Neuronal stem cell (in vitro differentiated cells): ENCODE measurements around the gene CHAC1.

Experiments used
- DNase-seq: peaks from one replicate; pipeline ENCODE4 v3.0.0-alpha.2; 2013; ENCODE audit warnings: low spot score
- H2AFZ ChIP-seq: one replicate; pipeline ENCODE4 v1.6.1; 2013; ENCODE audit warnings: mild to moderate bottlenecking, low read length, inconsistent platforms
- H2AK5ac ChIP-seq: 2 replicates; pipeline ENCODE4 v1.6.1; 2013; ENCODE audit warnings: low read depth, mild to moderate bottlenecking, inconsistent platforms, low read length, moderate library complexity, mixed read lengths
- H2BK120ac ChIP-seq: 2 replicates; pipeline ENCODE4 v1.6.1; 2013; ENCODE audit warnings: low read depth, mild to moderate bottlenecking, inconsistent platforms, low read length, moderate library complexity, mixed read lengths
- H2BK12ac ChIP-seq: one replicate; pipeline ENCODE4 v1.6.1; 2013; ENCODE audit warnings: low read length, inconsistent platforms
- H2BK15ac ChIP-seq: 2 replicates; pipeline ENCODE4 v1.6.1; 2013; ENCODE audit warnings: mild to moderate bottlenecking, low read length, inconsistent platforms, mixed read lengths
- H2BK5ac ChIP-seq: one replicate; pipeline ENCODE4 v1.6.1; 2013; ENCODE audit warnings: inconsistent platforms, mild to moderate bottlenecking, low read length, moderate library complexity
- H3K14ac ChIP-seq: one replicate; pipeline ENCODE4 v1.6.1; 2013; ENCODE audit warnings: low read length, inconsistent platforms
- H3K18ac ChIP-seq: 2 replicates; pipeline ENCODE4 v1.6.1; 2013; ENCODE audit warnings: low read length, inconsistent platforms
- H3K23ac ChIP-seq: 2 replicates; pipeline ENCODE4 v1.6.1; 2013; ENCODE audit warnings: low read depth, mild to moderate bottlenecking, mixed read lengths, low read length, inconsistent platforms; ENCODE audit not compliant: poor library complexity
- H3K27ac ChIP-seq: replicated peaks from 3 replicates; pipeline ENCODE4 v1.5.1; 2013; ENCODE audit warnings: low read length, inconsistent platforms
- H3K27me3 ChIP-seq, 3 experiments: 2 replicates each; pipeline ENCODE4 v1.6.1; 2013; ENCODE audit warnings: low read length in 3 of 3, mild to moderate bottlenecking in 2 of 3, inconsistent platforms in 1 of 3, low read depth in 1 of 3, mixed read lengths in 1 of 3, moderate library complexity in 1 of 3; ENCODE audit not compliant: control insufficient read depth in 3 of 3, insufficient read depth in 3 of 3
- H3K36me3 ChIP-seq, 2 donors: replicated peaks in 1 of 2; 2 replicates each; pipeline ENCODE4 v1.6.1; 2013; ENCODE audit warnings: low read length in 2 of 2; ENCODE audit not compliant: control insufficient read depth in 2 of 2, insufficient read depth in 2 of 2
- H3K4ac ChIP-seq: 2 replicates; pipeline ENCODE4 v1.6.1; 2013; ENCODE audit warnings: inconsistent platforms, mild to moderate bottlenecking, low read length, moderate library complexity
- H3K4me1 ChIP-seq, 2 donors: 1 replicate in 1 of 2; 2 replicates in 1 of 2; pipeline ENCODE4 v1.6.1; 2013; ENCODE audit warnings: low read length in 2 of 2, low read depth in 1 of 2; ENCODE audit not compliant: control insufficient read depth in 2 of 2, insufficient read depth in 1 of 2
- H3K4me2 ChIP-seq: one replicate; pipeline ENCODE4 v1.6.1; 2013; ENCODE audit warnings: mild to moderate bottlenecking, low read length, inconsistent platforms; ENCODE audit not compliant: insufficient read depth, poor library complexity, severe bottlenecking
- H3K4me3 ChIP-seq, 2 donors: 2 replicates each; pipeline ENCODE4 v1.5.1; 2013; ENCODE audit warnings: low read length in 2 of 2, mild to moderate bottlenecking in 2 of 2, inconsistent platforms in 1 of 2, moderate library complexity in 1 of 2
- H3K79me1 ChIP-seq: one replicate; pipeline ENCODE4 v1.6.1; 2013; ENCODE audit warnings: low read depth, mild to moderate bottlenecking, inconsistent platforms, low read length, moderate library complexity
- H3K9ac ChIP-seq: one replicate; pipeline ENCODE4 v1.6.1; 2013; ENCODE audit warnings: mild to moderate bottlenecking, low read depth, low read length, inconsistent platforms; ENCODE audit not compliant: poor library complexity
- H3K9me3 ChIP-seq, 2 donors: replicated peaks in 1 of 2; 2 replicates each; pipeline versions ENCODE3 to v1.6.1; 2013; ENCODE audit warnings: low read length in 2 of 2, mild to moderate bottlenecking in 2 of 2, inconsistent platforms in 1 of 2, low read depth in 1 of 2, mixed read lengths in 1 of 2, moderate library complexity in 1 of 2; ENCODE audit not compliant: control insufficient read depth in 2 of 2, insufficient read depth in 1 of 2
- H4K8ac ChIP-seq: one replicate; pipeline ENCODE4 v1.6.1; 2013; ENCODE audit warnings: low read depth, mild to moderate bottlenecking, inconsistent platforms, low read length, moderate library complexity
- H4K91ac ChIP-seq: one replicate; pipeline ENCODE4 v1.6.1; 2013; ENCODE audit warnings: low read length, low read depth, mild to moderate bottlenecking, inconsistent platforms; ENCODE audit not compliant: poor library complexity
- WGBS, 2 donors: extraction: QIAGEN DNeasy Blood & Tissue Kit; methylation state at CpG; one replicate each; pipeline ENCODE4 v1.1.7; 2013; ENCODE audit warnings: missing lambda C conversion rate in 2 of 2, mixed read lengths in 1 of 2; ENCODE audit not compliant: insufficient read length in 2 of 2, insufficient replicate concordance in 1 of 2; ENCODE audit errors: extremely low coverage in 2 of 2; 5-methylcytosine and 5-hydroxymethylcytosine counted together

The CHAC1 gene

DNA sequence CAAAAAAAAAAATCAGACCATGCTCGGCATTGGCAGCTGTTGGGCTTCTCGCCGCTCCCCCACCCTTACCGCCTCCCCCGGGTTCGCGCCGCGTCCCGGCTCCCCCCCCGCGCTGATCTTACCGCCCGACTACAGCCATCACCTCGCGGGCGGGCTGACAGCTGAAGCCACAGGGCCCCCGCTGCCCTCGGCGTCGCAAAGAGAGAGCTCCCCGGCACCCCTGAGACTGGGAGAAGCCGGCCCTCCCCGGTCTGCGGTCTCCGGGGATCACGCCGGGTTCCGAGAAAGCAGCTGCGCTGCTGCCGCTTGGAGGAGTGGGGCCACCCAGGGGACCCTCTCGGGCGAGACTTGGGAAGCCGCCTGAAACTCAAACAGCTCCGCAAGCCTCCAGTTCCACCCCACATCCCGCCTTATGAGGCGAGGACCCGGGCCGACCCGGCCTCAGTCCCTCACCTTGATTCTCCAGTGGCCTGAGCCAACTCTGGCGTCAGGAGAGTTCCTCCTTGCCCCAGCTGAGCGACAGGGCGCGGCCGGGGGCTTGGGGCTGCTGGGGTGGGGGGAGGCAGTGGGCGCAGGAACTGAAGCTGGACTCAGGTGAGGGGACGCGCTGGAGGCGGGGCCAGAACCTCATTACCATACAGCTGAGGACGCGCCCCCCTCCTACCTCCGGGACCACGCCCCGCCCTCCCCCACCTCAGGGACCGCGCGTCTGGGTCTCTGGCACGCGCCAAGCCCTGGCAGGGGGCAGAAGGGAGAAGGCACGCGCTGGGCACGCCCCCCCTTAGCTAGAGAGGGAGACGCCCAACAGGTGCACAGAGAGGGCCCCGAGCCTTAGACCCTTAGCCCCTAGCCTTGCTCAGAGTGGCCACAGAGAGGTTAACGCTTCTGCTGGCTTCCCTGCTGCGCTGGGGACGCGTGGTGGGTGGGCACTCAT lies 25.1 kb upstream of the CHAC1 start:
- no peak for DNase-seq

DNA sequence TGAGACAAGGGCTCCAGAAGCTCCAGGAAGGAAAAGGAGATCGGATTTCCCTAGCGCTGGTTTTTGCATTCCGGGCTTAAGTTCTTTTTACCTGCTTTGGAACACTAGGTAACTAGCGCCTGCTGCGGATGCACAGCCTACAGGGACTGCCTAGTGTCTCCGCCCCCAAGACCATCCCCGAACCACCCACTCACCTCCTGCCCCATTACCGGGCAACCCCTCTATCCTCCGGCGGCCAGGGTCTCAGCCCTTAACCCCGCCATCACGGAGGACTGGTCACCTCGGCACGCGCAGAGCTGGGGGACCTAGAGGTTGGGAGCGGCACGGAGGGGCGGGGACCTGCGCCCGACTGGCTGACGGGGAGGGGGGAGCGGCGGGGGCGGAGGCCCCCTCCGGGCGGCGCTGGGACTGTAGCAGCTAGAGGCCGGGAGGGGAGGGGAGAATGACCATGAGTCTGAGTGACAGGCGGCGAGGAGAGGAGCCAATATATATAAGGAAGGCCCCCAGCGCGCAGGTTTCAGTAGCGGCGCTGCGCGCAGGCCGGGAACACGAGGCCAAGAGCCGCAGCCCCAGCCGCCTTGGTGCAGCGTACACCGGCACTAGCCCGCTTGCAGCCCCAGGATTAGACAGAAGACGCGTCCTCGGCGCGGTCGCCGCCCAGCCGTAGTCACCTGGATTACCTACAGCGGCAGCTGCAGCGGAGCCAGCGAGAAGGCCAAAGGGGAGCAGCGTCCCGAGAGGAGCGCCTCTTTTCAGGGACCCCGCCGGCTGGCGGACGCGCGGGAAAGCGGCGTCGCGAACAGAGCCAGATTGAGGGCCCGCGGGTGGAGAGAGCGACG lies 24.2 kb upstream of the CHAC1 start, which contains the start of gene DLL4:
DLL4 (plus strand) TSS at position 520 of the 839 bp plus-strand sequence. CDS start 329 bp downstream, outside the sequence.
- H4K91ac ChIP-seq = no peak within 1 kb of the TSS
- H2BK5ac ChIP-seq = peak within 1 kb of the TSS; percentile 40
- H2AFZ ChIP-seq = peak within 1 kb of the TSS; percentile 88
- H4K8ac ChIP-seq = no peak within 1 kb of the TSS
- peak within 1 kb of the TSS; percentile 82 for H3K23ac ChIP-seq
- peak within 1 kb of the TSS; percentile 91 for H3K4me2 ChIP-seq
- H3K9me3 ChIP-seq = peaks cover 0 to 3% of the 10 kb centered on the region in 2 donors
- H3K27me3 ChIP-seq = peaks cover 49 to 94% (median 89%) of the 10 kb centered on the region in 3 experiments
- H3K27ac ChIP-seq = no peak within 1 kb of the TSS
- no peaks in the 10 kb centered on the region for H3K36me3 ChIP-seq
- peaks cover 32 to 51% of the 10 kb centered on the region in 2 donors for H3K4me1 ChIP-seq
- WGBS, 2 donors = no CpG with 5 or more reads among the region's 71 CpGs
- H3K9ac ChIP-seq = peak within 1 kb of the TSS; percentile 66
- H2BK120ac ChIP-seq = no peak within 1 kb of the TSS
- no peak within 1 kb of the TSS for H2BK15ac ChIP-seq
- no peak for DNase-seq
- H3K79me1 ChIP-seq = no peaks in the 10 kb centered on the region
- H3K4ac ChIP-seq = no peak within 1 kb of the TSS
- H3K4me3 ChIP-seq = peak within 1 kb of the TSS; percentile 37 to 73
- H3K14ac ChIP-seq = no peak within 1 kb of the TSS
- peak within 1 kb of the TSS; percentile 59 for H3K18ac ChIP-seq
- H2BK12ac ChIP-seq = peak within 1 kb of the TSS; percentile 48
- peak within 1 kb of the TSS; percentile 14 for H2AK5ac ChIP-seq

More for the DNA sequence above, 25.1 kb upstream of the CHAC1 start:
- H3K9me3 ChIP-seq = peaks cover 0 to 3% of the 10 kb centered on the region in 2 donors
- peak overlapping the region; percentile 91 for H3K4me2 ChIP-seq
- H3K27me3 ChIP-seq = peaks cover 49 to 98% (median 97%) of the 10 kb centered on the region in 3 experiments
- H3K18ac ChIP-seq = peak overlapping the region; percentile 73
- H3K23ac ChIP-seq = peak overlapping the region; percentile 61
- peak overlapping the region; percentile 14 for H2AK5ac ChIP-seq
- H2BK15ac ChIP-seq = no peak overlapping the region
- H4K91ac ChIP-seq = no peak overlapping the region
- H3K36me3 ChIP-seq = no peaks in the 10 kb centered on the region
- H3K27ac ChIP-seq = no peak overlapping the region
- no peaks in the 10 kb centered on the region for H3K79me1 ChIP-seq
- peak overlapping the region; percentile 35 to 44 for H3K4me3 ChIP-seq
- H2BK12ac ChIP-seq = no peak overlapping the region
- H3K4me1 ChIP-seq = peaks cover 32 to 51% of the 10 kb centered on the region in 2 donors
- H2BK5ac ChIP-seq = no peak overlapping the region
- H2BK120ac ChIP-seq = no peak overlapping the region
- H4K8ac ChIP-seq = no peak overlapping the region
- no peak overlapping the region for H3K14ac ChIP-seq
- no CpG with 5 or more reads among the region's 68 CpGs for WGBS, 2 donors
- peak overlapping the region; percentile 12 for H3K9ac ChIP-seq
- H3K4ac ChIP-seq = no peak overlapping the region
- peak overlapping the region; percentile 61 for H2AFZ ChIP-seq

DNA sequence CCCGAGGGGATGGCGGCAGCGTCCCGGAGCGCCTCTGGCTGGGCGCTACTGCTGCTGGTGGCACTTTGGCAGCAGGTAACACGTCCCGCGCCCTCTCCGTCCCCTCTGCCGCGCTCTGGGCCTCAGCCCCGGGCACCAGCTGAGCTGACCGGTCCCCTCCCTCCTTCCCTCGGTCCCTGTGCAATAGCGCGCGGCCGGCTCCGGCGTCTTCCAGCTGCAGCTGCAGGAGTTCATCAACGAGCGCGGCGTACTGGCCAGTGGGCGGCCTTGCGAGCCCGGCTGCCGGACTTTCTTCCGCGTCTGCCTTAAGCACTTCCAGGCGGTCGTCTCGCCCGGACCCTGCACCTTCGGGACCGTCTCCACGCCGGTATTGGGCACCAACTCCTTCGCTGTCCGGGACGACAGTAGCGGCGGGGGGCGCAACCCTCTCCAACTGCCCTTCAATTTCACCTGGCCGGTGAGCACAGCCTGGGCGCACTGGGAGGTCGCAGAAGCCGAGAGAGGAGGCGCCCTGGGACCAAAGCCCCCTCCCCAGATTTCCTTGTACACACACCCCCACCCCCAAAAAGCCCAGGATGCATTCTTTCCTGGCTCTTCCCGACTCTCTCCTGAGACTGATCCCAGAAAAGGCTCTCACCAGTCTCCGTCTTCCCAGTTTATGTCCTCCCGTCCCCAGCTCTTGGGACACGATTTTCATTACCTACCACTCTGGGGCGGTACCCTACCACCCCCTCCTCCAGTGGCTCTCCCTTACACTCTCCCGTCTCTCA lies 23.4 kb upstream of the CHAC1 start:
- Histone ChIP-seq H2BK120ac (no peak overlapping the region), H3K18ac (peak overlapping the region; percentile 59), H3K27me3 (peaks cover 49 to 87% (median 82%) of the 10 kb centered on the region in 3 experiments), H3K27ac (no peak overlapping the region), H3K23ac (peak overlapping the region; percentile 82), H3K9me3 (peaks cover 0 to 3% of the 10 kb centered on the region in 2 donors), H2AK5ac (peak overlapping the region; percentile 14), H2BK15ac (no peak overlapping the region), H3K36me3 (no peaks in the 10 kb centered on the region), H3K79me1 (no peaks in the 10 kb centered on the region), H3K4me3 (peak overlapping the region; percentile 37 to 67), H2BK12ac (peak overlapping the region; percentile 48), H3K4me2 (peak overlapping the region; percentile 91), H2BK5ac (no peak overlapping the region), H3K14ac (no peak overlapping the region), H4K8ac (no peak overlapping the region), H3K4ac (no peak overlapping the region), H3K9ac (peak overlapping the region; percentile 66), H3K4me1 (peaks cover 32 to 51% of the 10 kb centered on the region in 2 donors), H4K91ac (no peak overlapping the region), H2AFZ (peak overlapping the region; percentile 88)
- DNase-seq = no peak
- no CpG with 5 or more reads among the region's 56 CpGs for WGBS, 2 donors
